ENCODE measurements around the gene LRPAP1.
"Not testable (repeated sequence)": the region's sequence is repeated elsewhere in the genome, so short reads cannot be mapped to it uniquely, and the experiment has no call there.

DNA sequence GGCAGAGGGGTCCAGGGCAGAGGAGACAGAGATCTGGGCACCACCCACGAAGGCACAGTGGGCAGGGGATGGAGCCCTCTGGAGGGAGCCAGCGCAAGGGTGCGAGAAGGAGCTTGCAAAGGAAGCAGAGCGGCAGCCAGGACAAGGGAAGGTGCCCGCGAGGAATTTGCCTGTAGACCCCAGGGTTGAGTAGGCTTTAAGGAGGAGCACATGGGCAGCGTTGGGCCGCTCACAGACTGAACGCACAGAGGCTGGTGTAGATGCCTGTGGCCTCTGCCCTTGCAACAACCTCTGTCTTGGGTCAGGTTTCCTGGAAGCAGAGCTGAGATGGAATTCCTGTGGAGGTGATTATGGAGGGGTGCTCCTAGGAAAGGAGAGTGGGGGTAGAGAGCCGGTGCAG, 3.6 kb upstream of the LRPAP1 start:
- TF ChIP-seq, protein P1, sequence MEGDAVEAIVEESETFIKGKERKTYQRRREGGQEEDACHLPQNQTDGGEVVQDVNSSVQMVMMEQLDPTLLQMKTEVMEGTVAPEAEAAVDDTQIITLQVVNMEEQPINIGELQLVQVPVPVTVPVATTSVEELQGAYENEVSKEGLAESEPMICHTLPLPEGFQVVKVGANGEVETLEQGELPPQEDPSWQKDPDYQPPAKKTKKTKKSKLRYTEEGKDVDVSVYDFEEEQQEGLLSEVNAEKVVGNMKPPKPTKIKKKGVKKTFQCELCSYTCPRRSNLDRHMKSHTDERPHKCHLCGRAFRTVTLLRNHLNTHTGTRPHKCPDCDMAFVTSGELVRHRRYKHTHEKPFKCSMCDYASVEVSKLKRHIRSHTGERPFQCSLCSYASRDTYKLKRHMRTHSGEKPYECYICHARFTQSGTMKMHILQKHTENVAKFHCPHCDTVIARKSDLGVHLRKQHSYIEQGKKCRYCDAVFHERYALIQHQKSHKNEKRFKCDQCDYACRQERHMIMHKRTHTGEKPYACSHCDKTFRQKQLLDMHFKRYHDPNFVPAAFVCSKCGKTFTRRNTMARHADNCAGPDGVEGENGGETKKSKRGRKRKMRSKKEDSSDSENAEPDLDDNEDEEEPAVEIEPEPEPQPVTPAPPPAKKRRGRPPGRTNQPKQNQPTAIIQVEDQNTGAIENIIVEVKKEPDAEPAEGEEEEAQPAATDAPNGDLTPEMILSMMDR (IDR thresholded peaks at IDR 0.05 in 8 of 11, conservative IDR thresholded peaks at IDR 0.05 in 3 of 11): not testable (repeated sequence)
- not testable (repeated sequence) for TF ChIP-seq POLR2AphosphoS5 (IDR thresholded peaks at IDR 0.05)

All from spleen (tissue), 7 donors.